CD4-positive, alpha-beta T cell treated with Interleukin-1 beta for 1 hour (primary cell): Measurements from ENCODE around the gene TYROBP.
"Not testable (repeated sequence)": the region's sequence is repeated elsewhere in the genome, so short reads cannot be mapped to it uniquely, and the experiment has no call there.

Experiments used
- DNase-seq, 2 donors: peaks; one replicate each; pipeline ENCODE4 v3.0.0-alpha.2; 2020 to 2022

The TYROBP gene

DNA sequence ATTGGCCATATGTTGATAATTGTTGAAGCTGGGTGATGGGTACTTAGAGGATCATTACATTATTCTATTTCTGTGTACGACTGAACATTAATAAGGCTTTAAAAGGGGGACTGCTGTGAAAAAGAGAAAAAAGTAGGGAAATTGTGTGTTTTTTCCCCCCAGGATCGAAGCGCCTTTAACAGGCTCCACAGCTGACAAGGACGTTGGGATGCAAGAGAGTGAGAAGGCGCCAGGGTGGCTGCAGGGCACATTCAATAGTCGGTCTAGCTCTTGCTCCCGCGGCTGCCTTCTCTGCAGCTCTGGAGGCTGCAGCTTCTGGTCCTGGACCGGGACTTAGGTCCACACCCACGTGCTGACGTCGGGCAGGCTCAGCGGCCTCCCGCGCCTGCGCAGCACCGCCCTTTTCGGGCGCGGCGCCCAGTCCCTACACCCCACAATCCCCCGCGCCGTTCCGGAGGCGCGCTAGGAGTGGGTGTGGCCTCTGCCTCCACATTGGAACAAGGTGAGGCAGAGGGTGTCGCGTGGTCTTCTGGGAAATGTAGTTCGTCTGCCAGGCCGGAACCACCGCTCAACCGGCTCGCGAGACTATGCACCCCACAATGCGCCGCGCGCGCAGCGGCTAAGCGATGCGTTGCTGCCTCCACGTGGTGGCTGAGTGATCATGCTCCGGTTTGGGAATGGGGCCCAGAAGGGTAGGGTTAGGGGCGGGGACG, 23.2 kb upstream of the TYROBP start:
- peak; percentile 100 for DNase-seq

GRCh38 chr19:35929876-35930275, 21.8 kb upstream of the TYROBP start:
- peak in 1 of 2 donors; percentile 66 for DNase-seq

DNA sequence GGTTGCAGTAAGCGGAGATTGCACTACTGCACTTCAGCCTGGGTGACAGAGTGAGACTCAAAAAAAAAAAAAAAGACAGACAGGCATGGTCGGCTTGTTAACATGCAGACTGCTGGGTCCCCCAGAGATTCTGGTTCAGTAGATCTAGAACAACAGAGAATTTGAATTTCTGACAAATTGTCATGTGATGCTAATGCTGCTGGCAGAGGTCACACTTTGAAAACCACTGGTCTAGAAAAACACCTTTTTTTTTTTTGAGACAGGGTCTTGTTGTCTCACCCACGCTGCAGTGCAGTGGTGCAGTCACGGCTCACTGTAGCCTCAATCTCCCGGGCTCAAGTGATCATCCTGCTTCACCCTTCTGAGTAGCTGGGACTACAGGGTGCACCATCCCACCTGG, 20.4 kb upstream of the TYROBP start:
- DNase-seq: peak in 1 of 2 donors; percentile 52

- DNase-seq: no peak
Observed at GRCh38 chr19:35925501-35925900, 17.4 kb upstream of the TYROBP start.

GRCh38 chr19:35921012-35921411, 12.9 kb upstream of the TYROBP start:
- DNase-seq: no peak

DNA sequence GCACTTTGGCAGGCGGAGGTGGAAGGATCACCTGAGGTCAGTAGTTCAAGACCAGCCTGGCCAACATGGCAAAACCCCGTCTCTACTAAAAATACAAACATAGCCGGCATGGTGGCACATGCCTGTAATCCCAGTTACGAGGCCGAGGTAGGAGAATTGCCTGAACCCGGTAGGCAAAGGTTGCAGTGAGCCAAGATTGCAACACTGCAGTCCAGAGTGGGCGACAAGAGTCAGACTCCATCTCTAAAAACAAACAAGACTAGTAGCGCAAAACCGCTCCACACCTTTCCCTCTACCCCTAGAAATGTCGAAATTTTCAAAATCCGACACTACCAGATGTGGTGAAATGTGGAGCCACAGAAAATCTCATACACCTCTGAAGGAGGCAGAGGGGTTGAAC, 11.2 kb upstream of the TYROBP start:
- DNase-seq: no peak

DNA sequence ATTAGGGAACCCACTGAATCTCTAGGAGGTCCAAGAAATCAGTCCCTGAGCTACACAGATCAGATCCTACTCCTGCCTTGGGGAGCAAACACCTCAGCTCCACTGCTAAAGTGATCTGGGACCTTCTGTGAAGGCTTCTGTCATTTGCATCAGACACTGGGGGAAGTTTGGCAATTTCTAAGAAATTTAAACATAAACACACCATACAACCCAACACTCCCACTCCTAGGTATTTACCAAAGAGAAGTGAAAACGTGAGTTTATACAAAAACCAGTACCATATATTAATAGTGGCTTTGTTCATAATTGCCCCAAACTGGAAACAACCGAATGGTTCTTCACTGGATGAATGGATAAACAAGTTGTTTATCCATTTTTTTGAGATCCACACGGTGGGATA, 7.3 kb upstream of the TYROBP start:
- no peak for DNase-seq

DNA sequence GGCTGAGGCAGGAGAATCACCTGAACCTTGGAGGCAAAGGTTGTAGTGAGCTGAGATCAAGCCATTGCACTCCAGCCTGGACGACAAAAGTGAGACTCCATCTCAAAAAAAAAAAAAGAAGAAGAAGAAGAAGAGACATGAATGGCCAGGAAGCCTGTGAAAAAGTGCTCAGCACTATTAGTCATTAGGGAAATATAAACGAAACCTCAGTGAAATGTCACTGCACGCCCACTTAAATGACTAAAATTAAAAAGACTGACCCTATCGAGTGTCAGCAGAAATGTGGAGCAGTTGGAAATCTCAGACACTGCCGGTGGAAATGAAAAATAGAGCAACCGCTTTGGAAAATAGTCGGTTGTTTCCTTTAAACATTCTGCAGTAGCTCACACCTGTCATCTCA, 5.5 kb upstream of the TYROBP start:
- DNase-seq: no peak

DNA sequence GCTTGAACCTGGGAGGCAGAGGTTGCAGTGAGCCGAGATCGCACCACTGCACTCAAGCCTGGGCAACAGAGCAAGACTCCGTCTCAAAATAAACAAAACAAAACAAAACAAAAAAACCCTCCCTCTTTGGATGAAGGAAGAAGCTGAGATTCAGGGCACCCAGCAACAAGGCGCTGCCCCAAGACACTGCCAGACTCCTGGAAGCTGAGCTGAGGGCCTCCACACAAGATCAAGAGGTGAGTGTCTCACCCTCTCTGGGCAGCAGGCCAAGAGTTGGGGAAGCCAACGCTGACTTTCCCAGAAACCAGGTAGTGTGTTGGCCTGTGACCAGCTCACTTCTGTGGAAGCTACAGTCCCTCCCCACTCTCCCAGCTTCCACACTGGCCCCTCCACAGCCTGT, 3.7 kb upstream of the TYROBP start:
- DNase-seq: peak in 1 of 2 donors; percentile 7

DNA sequence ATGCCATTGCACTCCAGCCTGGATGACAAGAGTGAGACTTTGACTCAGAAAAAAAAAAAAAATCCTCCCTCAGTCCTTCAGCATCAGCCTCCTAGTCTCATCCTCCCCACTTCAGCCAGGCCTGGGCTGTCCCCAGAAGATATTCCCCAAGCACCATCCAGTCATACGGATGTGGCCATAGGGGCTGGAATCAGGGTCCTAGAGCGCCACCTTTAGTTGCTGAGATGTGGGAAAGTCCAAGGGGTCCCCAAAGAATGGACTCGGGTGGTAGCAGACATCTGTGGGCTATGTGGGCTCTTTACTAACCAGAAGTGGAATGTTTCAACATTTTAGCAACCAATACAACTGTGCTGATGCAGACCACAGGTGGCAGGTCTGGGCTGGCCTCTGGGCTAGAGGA, 3.1 kb upstream of the TYROBP start:
- no peak for DNase-seq

- not testable (repeated sequence) for DNase-seq
Observed at GRCh38 chr19:35910355-35910754, 2.3 kb upstream of the TYROBP start.

DNA sequence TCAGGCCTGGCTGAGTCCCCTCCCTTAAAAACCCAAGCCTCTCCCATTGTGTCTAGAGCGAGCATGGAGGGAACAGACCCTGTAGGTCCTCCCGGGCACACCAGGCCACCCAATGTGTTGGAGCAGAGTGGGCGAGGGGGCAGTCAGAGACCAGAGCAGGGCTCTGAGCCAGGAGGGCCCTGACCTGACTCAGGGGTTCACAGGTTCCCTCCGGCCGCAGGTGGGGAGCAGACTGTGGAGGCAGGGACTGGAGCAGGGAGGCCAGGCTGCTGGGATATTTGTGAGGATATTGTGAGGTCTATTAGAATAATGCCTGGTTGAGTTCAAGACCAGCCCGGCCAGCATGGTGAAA, 1.6 kb upstream of the TYROBP start:
- no peak for DNase-seq

DNA sequence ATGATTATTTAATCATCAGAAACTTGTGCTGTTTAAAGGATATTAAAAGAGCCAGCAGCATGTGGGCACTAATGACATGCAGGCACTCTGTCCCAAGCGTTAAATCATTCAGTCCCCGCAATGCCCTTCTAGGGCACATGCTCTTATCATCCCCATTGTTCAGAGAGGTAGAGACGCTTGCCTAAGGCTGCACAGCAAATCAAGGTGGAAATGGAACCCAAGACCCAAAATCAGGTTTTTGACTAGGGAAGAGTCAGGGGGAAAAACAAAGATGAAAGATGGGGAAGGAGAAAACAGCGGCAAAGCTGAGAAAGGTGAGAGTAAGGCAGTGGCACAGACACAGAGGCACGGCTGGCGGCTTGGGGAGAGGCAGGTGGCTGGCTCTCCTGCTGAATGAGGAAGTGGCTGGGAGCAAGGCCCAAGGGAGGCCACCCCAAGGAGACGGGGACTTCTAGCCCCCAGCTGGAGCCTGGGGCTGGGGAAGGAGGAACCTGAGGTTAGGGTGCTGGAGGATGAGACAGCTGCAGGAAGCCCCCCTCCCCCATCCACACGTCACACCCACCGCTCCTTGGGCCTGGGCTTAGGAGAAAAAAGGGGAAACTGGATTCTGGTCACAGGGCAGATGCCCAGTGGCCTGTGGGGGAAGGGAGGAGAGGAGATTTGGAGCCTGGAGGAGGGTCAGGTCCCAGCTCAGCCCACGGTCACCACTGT, 1.0 kb upstream of the TYROBP start:
- DNase-seq: peak; percentile 41 to 91

DNA sequence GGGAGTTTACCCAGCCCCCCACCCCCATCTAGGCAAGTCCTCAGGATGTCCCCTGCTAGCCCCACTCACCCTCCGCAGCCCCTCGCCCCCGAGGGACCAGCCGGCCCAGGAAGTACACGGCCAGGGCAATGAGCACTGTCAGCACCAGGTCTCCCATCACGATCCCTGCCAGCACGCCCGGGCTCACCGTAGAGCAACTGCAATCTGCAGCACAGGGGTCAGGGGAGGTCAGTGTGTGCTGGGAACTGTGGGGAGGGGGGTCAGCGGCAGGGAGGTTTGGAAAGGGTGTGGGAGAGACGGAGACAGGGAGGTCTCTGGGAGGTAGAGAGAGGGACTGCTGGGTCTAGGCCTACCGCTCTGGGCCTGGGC, 734 bp downstream of the TYROBP start:
- DNase-seq: no peak

- DNase-seq: peak in 1 of 2 donors; percentile 6
Observed at GRCh38 chr19:35905178-35905727, 2.8 kb downstream of the TYROBP start.

- DNase-seq: peak in 1 of 2 donors; percentile 35
Observed at GRCh38 chr19:35904311-35905068, 3.6 kb downstream of the TYROBP start.

- peak; percentile 93 to 96 for DNase-seq
Observed at GRCh38 chr19:35903550-35904179, 4.4 kb downstream of the TYROBP start.

DNA sequence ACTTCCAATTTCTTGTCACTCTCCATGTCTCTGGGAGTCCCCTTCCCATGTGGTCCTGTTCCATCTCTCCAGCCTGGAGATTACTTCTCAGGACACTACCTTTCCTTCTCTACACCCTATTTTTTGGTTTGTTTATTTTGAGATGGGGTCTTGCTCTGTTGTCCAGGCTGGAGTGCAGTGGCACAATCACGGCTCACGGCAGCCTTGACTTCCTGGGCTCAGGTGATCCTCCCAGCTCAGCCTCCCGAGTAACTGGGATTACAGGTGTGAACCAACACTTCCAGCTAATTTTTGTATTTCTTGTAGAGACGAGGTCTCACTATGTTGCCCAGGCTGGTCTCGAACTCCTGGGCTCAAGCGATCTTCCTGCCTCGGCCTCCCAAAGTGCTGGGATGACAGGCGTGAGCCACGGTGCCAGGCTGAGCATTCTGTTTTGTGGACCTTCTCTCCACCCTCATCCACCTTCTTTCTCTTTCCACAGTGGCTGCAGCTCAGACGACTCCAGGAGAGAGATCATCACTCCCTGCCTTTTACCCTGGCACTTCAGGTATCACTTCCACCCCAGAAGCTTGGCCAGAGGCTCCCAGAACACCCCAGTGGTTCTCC, 5.1 kb downstream of the TYROBP start:
- no peak for DNase-seq

GRCh38 chr19:35901854-35902661, 6.0 kb downstream of the TYROBP start, which contains the start of gene HCST:
Gene HCST, plus strand, starts transcription at chr19:35902529. Its CDS starts 65 bp downstream, at chr19:35902594.
- DNase-seq: peak; percentile 68 to 69

- no peak for DNase-seq
Observed at GRCh38 chr19:35901055-35901644, 6.9 kb downstream of the TYROBP start.

- peak; percentile 90 to 92 for DNase-seq
Observed at GRCh38 chr19:35899547-35900214, 8.4 kb downstream of the TYROBP start.
